CD4-positive, alpha-beta T cell treated with Interleukin-1 beta for 1 hour (primary cell): Measurements from ENCODE around the gene SLC39A11.
"Not testable (repeated sequence)": the region's sequence is repeated elsewhere in the genome, so short reads cannot be mapped to it uniquely, and the experiment has no call there.

Experiments
- DNase-seq, 2 donors: peaks; one replicate each; pipeline ENCODE4 v3.0.0-alpha.2; 2020 to 2022

Gene SLC39A11

DNA sequence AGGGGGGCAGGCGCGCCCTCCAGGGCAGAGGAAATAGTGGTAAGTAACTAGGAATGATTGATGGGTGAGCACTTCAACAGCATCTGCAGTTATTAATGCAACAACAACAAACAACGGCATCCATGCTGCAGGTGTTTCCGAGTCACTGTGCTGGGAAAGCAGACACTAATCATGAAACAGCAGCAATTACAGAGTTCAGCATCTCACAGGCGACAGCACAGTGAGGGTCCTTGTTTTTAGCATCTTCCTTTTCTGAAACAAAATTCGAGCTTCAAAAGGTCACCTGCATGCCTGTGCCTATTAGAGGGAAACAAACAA is 191.9 kb downstream of the SLC39A11 start:
- DNase-seq = no peak

DNA sequence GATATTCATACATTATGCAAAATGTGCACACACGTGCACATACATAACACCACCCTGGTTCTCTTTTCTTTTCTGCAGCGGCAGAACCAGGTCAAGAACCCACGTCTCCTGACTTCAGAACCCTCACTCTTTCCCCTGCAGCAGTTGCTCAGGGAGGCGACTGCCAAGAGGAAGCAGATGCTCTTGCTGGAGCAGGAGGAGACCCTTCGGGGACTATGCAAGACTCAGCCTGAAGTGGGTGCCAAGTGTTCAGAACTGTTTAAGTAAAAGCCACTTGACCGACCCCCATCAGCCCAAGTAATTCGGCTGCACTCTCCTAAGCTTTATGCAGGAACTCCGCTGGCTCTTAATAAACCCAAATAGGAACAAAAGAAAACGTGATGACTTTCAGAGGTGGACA is 193.8 kb downstream of the SLC39A11 start:
- no peak for DNase-seq

DNA sequence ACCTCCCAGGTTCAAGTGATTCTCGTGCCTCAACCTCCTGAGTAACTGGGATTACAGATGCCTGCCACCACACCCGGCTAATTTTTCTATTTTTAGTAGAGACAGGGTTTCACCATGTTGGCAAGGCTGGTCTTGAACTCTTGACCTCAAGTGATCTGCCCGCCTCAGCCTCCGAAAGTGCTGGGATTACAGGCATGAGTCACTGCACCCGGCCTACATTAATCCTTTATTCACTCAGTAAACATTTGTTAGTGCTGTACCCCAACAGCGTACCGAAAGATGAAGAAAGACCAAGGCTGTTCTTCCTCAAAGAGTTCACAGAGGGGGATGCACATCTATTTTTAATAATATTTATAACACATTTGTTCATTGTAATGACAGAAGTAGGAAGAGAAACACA is 196.2 kb downstream of the SLC39A11 start:
- DNase-seq = not testable (repeated sequence)

DNA sequence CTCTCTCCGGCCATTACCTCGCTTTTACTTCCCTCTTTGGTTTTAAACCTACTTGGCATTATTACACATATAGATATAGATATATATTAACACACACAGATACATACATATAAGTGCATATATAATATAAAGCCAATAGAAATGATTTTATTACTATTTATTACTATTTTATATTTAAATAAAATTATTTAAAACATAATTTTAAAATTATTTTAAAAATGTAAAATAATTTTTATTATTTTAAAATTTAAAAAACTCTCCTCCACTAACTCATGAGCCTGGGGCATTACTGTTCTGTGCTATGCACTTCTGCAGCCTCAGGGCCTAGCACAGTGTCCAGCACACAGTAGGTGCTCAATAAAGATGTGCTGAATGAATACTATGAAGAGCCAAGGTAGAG is 200.9 kb downstream of the SLC39A11 start:
- DNase-seq = no peak

DNA sequence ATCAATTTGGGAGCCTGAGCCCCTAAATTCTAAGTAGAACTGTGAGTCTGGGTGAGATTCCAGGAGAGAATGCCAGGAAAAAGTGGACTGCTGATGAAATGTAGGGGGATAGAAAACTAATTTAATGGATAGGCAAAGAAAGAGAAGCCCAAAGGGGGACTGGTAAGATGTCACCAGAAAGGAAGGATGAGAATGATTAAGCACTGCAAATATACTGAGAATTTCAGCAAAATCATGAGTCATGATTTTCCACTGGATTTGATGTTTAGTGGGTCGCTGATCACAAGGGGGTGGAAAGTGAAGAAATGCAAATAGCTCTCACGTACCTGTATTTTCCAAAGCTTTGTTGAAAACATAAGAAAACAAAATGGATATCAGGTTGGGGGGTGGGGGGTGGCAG is 201.8 kb downstream of the SLC39A11 start:
- DNase-seq = no peak

DNA sequence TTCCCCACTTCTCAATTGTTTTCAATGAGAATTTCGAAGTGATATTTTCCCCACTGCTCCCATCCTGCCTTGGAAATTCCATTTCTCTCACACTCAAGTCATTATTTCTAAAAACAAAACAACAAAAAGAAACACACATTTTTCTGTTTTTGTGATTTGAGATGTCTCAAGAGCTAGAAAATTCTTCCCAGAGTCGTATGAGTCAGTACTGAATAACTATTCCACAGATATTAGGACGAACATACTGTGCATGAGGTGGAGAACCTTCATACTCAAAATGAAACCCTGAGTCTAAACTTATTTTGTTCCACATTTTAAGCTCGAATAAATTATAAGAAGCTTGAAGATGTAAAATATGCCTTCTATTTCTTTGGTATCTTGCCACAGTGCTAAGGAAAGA is 204.6 kb downstream of the SLC39A11 start:
- DNase-seq = no peak

GRCh38 chr17:72887322-72887721 is 205.2 kb downstream of the SLC39A11 start:
- DNase-seq = no peak

DNA sequence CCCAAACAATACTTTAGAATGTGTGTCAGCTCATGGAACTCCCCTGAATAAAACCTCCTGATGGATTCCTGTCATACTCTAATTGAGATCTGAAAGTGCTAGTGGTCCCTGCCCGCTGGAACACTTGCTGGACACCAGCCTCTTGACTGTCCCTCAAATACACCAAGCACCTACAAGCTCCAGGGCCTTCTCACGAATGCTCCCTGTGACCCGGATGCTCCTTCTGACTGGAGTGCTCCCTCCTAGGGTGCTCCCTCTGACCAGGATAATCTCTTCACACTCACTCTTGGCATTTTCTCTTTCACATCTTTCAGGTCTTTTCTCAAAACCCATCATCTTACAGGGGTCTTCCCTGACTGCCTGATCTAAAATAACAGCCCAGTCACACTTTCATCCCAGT is 205.9 kb downstream of the SLC39A11 start:
- DNase-seq = no peak

GRCh38 chr17:72884066-72884465 is 208.4 kb downstream of the SLC39A11 start:
- DNase-seq = no peak

DNA sequence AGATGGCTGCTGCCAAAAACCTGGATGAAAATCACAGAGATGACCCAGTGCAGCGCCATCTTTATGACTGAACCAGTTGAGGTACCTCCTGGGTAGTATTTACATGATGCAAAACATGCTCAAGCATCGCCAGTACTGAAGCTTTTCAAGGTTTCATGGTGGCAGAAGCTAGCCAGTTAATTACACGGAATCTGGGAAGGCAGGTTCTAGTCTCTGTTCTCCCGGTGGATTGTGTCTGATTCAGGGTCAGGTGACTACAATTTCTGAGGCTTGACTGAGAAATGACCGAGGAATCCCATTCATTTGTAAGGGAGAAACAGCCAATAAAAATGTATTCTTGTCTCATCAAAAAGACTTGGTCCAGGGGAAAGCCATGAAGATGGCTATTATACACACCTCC is 209.1 kb downstream of the SLC39A11 start:
- no peak for DNase-seq

DNA sequence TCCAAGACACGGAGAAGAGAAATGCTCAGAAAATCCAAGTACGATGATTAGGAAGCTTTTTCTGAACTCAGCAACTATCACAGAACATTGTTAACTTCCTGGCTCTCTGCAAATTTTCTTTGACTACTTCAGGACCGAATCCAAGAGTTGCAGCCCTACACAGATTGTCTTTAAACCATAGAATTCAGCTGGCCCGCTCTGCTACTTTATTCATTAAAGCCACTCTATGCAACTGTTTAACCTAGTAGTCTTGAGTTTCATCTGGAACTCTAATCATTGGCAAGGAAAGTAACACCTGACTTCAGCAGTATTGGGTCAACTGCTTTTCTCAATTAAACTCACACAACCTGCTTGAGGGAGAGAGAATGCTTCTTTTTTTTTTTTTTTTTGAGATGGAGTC is 210.1 kb downstream of the SLC39A11 start:
- DNase-seq = no peak

DNA sequence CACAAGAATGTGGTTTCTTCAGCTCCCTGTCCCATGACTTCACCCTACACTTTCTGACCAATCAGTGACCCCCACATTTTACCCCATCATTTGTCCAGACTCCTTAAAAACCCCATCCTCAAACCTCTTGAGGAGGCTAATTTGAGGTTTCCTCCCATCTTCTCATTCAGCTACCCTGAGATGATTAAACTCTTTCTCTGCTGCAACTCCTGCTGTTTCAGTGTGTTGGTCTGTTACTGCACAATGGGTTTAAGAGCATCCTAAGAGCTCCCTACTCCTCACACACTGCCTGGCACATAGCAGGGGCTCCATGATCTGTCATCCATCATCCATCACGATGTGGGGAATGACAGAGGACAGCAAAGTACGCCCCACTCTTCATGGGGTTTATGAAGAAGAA is 212.6 kb downstream of the SLC39A11 start:
- DNase-seq = no peak

- no peak for DNase-seq
These were observed 213.4 kb downstream of the SLC39A11 start for GRCh38 chr17:72878975-72879660.

DNA sequence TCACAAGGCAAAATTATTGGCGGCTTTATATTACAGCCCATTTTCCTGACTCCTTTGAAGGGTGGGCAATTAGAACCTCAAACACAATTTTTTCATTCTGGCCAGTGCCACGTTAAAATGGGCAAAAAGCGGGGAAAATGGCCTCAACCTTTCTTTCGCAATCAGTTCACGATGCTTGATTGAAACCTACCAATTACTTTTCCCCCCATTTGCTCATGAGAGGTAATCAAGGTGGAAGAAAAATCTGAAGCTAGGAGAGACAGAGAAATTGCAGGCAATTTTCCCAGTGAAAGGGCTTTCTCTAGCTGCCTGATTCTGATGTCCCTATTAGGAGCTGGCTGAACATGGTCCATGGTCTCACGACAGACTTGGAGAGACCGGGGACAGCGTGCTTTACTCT is 215.1 kb downstream of the SLC39A11 start:
- no peak for DNase-seq

DNA sequence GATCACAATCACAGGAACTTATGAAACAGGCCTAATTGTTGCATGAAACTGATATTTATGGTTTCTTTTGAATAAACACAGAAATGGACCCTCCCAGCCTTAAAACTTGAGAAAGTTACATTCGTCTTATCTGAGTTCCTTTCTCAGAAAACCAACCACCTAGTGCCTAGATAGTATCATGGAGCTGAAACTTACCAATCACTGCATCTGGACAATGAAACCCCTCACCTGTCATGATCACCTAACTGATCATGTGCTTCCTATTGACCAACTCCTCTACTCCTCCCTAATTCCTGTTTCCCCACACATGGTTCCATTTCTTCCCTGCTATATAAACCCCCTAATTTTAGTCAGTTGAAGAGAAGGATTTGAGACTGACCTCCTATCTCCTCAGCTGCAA is 216.1 kb downstream of the SLC39A11 start:
- no peak for DNase-seq

- no peak for DNase-seq
These were observed 217.1 kb downstream of the SLC39A11 start for GRCh38 chr17:72875361-72875760.

DNA sequence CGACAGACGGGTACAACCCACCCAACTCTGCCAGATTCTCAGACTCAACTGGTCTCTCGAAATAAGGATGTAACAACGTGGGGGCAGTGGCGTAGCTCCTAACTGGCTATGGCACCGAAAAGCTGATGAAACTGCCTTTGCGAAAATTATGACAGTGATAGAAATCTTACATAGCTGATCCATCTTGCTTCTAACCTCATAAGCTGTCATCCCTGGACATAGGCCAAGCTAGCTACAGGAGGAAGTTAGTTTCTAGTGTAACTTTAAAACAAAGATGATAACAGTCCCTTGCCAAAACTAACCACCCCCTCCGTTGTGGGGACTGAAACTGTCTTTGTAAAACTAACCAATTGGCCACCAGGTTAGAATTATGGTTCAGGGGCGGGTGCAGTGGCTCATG is 220.1 kb downstream of the SLC39A11 start:
- no peak for DNase-seq

DNA sequence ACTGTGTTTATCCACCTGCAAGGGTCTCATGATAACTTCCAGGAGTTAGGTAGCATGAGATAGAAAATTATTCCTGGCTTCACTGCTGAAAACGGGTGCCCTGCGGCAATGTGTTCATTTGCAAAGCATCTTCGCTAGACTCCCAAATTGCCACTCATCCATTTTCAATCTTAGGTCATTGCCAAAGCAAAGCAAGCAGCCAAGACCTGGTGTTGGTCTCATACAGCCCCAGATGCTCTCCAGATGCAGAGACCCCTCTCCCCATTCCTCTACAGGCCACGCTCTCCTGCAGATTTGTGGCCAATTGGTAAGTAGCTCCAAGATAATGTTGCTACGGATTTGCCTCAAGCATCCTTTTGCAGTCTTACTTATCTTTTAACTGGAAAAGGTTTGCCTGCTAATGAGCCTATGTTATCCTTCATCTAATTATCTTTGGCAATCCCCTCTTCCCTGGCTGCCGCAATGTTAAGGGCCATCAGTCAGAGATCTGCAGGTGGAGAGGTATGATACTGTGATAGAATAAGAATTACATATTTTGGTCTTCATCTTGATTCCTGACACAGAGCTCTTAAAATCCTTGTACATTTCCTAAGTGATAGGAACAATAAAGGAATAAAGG is 222.0 kb downstream of the SLC39A11 start:
- DNase-seq = no peak

- no peak for DNase-seq
These were observed 222.9 kb downstream of the SLC39A11 start for GRCh38 chr17:72869630-72870029.

GRCh38 chr17:72865954-72866353 is 226.5 kb downstream of the SLC39A11 start:
- no peak for DNase-seq

DNA sequence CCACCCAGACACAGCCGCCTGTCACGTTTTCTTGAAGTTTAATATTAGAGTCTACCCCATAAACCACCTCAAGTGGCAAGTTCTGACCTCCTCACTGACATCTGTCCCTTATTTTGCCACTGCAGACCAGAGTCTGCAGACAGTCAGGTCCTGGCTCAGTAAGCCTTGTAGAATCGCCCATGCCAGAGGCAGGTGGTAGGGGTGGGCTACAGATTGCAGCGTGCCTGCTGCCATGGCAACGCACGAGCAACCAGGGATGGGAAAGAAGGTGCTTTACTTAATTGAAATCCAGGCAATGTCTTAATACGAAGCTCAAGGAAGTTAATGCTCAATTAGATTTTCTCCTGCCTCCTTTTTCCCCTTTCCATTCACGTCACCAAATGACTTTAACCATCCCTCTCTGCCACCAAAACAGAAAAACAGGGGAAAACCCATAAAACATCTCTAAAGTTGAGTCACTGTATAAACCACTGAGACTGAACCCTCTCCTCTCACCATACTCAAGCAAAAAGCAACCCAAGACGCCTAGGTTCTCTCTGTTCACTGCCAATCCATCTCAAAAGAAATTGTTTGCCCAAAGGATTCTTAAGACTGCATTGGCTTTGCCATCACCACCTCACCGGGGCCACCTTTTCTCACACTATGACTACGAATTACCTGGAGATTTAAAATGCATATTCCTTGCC is 228.8 kb downstream of the SLC39A11 start:
- DNase-seq = no peak

GRCh38 chr17:72862276-72862999 is 230.1 kb downstream of the SLC39A11 start:
- DNase-seq = no peak

DNA sequence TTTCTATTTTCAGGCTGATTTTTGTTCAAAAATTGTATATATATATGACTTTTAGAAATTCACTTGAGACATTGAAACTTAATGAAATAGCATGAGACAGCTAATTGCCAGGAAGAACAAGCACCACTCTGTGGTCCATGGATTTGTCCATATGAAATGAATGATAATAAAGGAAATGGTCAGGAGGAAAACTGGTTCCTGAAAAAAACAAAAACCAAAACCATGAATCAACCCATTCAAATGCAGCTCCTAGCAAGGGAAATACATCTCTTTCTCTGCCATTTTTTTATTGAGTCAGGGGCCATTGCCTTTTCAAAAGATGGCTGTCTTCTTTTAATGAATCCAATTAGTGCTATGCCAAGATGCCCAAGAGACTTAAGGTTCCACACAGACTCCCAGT is 230.7 kb downstream of the SLC39A11 start:
- no peak for DNase-seq

DNA sequence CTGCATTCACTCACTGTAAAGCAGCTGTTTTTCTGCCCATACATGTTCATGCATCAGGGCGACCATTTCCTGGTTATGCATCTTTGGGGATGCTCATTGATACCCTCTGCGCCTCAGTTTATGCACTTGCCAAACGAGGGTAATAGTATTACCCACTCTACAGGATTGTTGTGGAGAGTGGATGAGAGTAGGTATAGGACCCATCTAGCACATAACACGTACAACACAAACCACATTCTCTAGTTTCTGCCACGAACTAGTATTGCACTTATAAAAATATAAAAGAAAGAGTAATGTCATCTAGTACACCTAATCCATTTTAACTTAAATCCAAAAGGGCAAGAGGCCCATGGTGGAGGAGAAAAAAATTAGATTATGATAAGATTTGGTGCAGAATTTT is 231.7 kb downstream of the SLC39A11 start:
- DNase-seq = no peak
